GM21423 (cell line): ENCODE data around the gene MTMR2.
A peak's percentile ranks its signal among the peaks of the same experiment; 100 is the strongest.

ENCODE experiments used
- ATAC-seq: cut with Tn5 transposase; IDR thresholded peaks from one replicate; pipeline ENCODE4 v1.9.1; 2021; ENCODE audit warnings: mild to moderate bottlenecking, moderate library complexity; ENCODE audit not compliant: unreplicated experiment

MTMR2 gene

GRCh38 chr11:95923728-95924413 is at the start of gene MTMR2:
MTMR2 (minus strand) TSS chr11:95924107; CDS start chr11:95923954, 153 bp downstream.
- ATAC-seq = peak; percentile 100

- no peak for ATAC-seq
Observed at GRCh38 chr11:95972060-95972459, 48.2 kb upstream of the MTMR2 start.

GRCh38 chr11:95968585-95968984 is 44.7 kb upstream of the MTMR2 start:
- no peak for ATAC-seq

GRCh38 chr11:95964281-95964680 is 40.4 kb upstream of the MTMR2 start:
- no peak for ATAC-seq

- no peak for ATAC-seq
Observed at GRCh38 chr11:95961758-95962157, 37.9 kb upstream of the MTMR2 start.

- ATAC-seq = no peak
Observed at GRCh38 chr11:95950905-95951304, 27.0 kb upstream of the MTMR2 start.

GRCh38 chr11:95948637-95949036 is 24.7 kb upstream of the MTMR2 start:
- no peak for ATAC-seq

- no peak for ATAC-seq
Observed at GRCh38 chr11:95944623-95945022, 20.7 kb upstream of the MTMR2 start.

GRCh38 chr11:95943546-95943945 is 19.6 kb upstream of the MTMR2 start:
- no peak for ATAC-seq

GRCh38 chr11:95939091-95939490 is 15.2 kb upstream of the MTMR2 start:
- ATAC-seq = no peak

GRCh38 chr11:95937358-95937757 is 13.5 kb upstream of the MTMR2 start:
- ATAC-seq = no peak

- no peak for ATAC-seq
Observed at GRCh38 chr11:95933594-95933993, 9.7 kb upstream of the MTMR2 start.

GRCh38 chr11:95931916-95932315 is 8.0 kb upstream of the MTMR2 start:
- no peak for ATAC-seq

- no peak for ATAC-seq
Observed at GRCh38 chr11:95930948-95931347, 7.0 kb upstream of the MTMR2 start.

GRCh38 chr11:95926726-95927125 is 2.8 kb upstream of the MTMR2 start:
- ATAC-seq = no peak

GRCh38 chr11:95925011-95925410 is 1.1 kb upstream of the MTMR2 start:
- no peak for ATAC-seq

GRCh38 chr11:95924414-95924760 is 480 bp upstream of the MTMR2 start:
- peak; percentile 1 for ATAC-seq

- no peak for ATAC-seq
Observed at GRCh38 chr11:95923439-95923727, 524 bp downstream of the MTMR2 start.

- no peak for ATAC-seq
Observed at GRCh38 chr11:95922536-95923438, 1.1 kb downstream of the MTMR2 start.

- ATAC-seq = no peak
Observed at GRCh38 chr11:95922099-95922498, 1.8 kb downstream of the MTMR2 start.

- ATAC-seq = no peak
Observed at GRCh38 chr11:95920460-95921105, 3.3 kb downstream of the MTMR2 start.

GRCh38 chr11:95919514-95919913 is 4.4 kb downstream of the MTMR2 start:
- ATAC-seq = no peak
